H1 (cell line): Measurements from ENCODE around the gene BPIFB3.

Experiments
- BACH1 ChIP-seq: IDR thresholded peaks from 2 replicates; pipeline ENCODE4 v1.6.1; 2012; ENCODE audit warnings: low read length, improper control_type of control experiment
- JUN ChIP-seq: IDR thresholded peaks from 2 replicates; pipeline ENCODE4 v1.6.1; 2011; ENCODE audit warnings: low read depth, mild to moderate bottlenecking, improper control_type of control experiment, low read length
- POLR2A ChIP-seq, 2 experiments: IDR thresholded peaks; 1 replicate in 1 of 2; 2 replicates in 1 of 2; pipeline ENCODE4 v1.6.1; 2011; ENCODE audit warnings: low read depth in 2 of 2, low read length in 2 of 2, mild to moderate bottlenecking in 2 of 2; ENCODE audit errors: control extremely low read depth in 1 of 2
- RAD21 ChIP-seq, 2 experiments: IDR thresholded peaks in 1 of 2; conservative IDR thresholded peaks in 1 of 2; 2 replicates each; pipeline ENCODE4 v1.6.1; 2011; ENCODE audit warnings: low read depth in 2 of 2, low read length in 2 of 2, improper control_type of control experiment in 1 of 2, inconsistent platforms in 1 of 2, mild to moderate bottlenecking in 1 of 2, moderate library complexity in 1 of 2
- RFX5 ChIP-seq: IDR thresholded peaks from 2 replicates; pipeline ENCODE4 v1.6.1; 2011; ENCODE audit warnings: low read depth, low read length, improper control_type of control experiment, borderline replicate concordance
- SIN3A ChIP-seq, 2 experiments: IDR thresholded peaks in 1 of 2; conservative IDR thresholded peaks in 1 of 2; 2 replicates each; pipeline ENCODE4 v1.6.1; 2011 to 2012; ENCODE audit warnings: low read length in 2 of 2, improper control_type of control experiment in 1 of 2, low read depth in 1 of 2, mild to moderate bottlenecking in 1 of 2
- TAF1 ChIP-seq: IDR thresholded peaks from 2 replicates; pipeline ENCODE4 v1.6.1; 2011; ENCODE audit warnings: mild to moderate bottlenecking, low read depth, low read length
- ZNF274 ChIP-seq: IDR thresholded peaks from 2 replicates; pipeline ENCODE4 v1.7.0; 2012; ENCODE audit warnings: low read length, borderline replicate concordance; ENCODE audit errors: extremely low read depth
- TF ChIP-seq, protein P1 (sequence below), 3 experiments: IDR thresholded peaks; 1 replicate in 2 of 3; 2 replicates in 1 of 3; pipeline versions ENCODE4 v1.5.1 to v1.6.1; 2011; ENCODE audit warnings: low read length in 3 of 3, mild to moderate bottlenecking in 3 of 3, inconsistent platforms in 2 of 3, low read depth in 1 of 3, moderate library complexity in 1 of 3; ENCODE audit not compliant: insufficient read depth in 1 of 3; ENCODE audit errors: control extremely low read depth in 1 of 3
- TF ChIP-seq, protein P2 (sequence below): IDR thresholded peaks from 2 replicates; pipeline ENCODE4 v1.6.1; 2011; ENCODE audit warnings: low read length, improper control_type of control experiment

DNA sequence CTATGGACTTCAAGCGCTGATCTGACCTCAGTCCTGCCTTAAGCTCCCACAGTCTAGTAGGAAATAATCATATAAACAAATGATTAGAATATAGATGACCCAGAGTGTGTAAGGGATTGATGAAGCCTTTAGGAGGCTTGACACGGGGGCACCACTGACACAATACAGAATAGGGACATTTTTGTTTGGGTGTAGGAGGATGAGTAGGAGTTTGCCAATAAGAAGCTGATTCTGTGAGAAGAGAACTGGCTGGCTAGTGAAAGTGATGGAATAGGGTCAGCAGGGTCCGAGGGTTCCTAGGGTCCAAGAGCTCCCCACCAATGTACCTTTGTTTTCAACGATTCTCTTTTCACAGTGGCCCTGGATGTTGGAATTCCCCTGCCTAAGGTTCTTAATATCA lies 18.7 kb downstream of the BPIFB3 start:
- TF ChIP-seq POLR2A (IDR thresholded peaks at IDR 0.05; ENCODE audit: control extremely low read depth in 1 of 2, low read depth in 2 of 2, low read length in 2 of 2), result no peak
- TF ChIP-seq, protein P1, sequence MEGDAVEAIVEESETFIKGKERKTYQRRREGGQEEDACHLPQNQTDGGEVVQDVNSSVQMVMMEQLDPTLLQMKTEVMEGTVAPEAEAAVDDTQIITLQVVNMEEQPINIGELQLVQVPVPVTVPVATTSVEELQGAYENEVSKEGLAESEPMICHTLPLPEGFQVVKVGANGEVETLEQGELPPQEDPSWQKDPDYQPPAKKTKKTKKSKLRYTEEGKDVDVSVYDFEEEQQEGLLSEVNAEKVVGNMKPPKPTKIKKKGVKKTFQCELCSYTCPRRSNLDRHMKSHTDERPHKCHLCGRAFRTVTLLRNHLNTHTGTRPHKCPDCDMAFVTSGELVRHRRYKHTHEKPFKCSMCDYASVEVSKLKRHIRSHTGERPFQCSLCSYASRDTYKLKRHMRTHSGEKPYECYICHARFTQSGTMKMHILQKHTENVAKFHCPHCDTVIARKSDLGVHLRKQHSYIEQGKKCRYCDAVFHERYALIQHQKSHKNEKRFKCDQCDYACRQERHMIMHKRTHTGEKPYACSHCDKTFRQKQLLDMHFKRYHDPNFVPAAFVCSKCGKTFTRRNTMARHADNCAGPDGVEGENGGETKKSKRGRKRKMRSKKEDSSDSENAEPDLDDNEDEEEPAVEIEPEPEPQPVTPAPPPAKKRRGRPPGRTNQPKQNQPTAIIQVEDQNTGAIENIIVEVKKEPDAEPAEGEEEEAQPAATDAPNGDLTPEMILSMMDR (IDR thresholded peaks at IDR 0.05; ENCODE audit: control extremely low read depth in 1 of 3, insufficient read depth in 1 of 3, low read depth in 1 of 3, low read length in 3 of 3), result no peak
- no peak for TF ChIP-seq ZNF274
- TF ChIP-seq BACH1, result no peak
- no peak for TF ChIP-seq SIN3A (conservative IDR thresholded peaks at IDR 0.05 in 1 of 2, IDR thresholded peaks at IDR 0.05 in 1 of 2; ENCODE audit: low read depth in 1 of 2, low read length in 2 of 2)
- TF ChIP-seq, protein P2, sequence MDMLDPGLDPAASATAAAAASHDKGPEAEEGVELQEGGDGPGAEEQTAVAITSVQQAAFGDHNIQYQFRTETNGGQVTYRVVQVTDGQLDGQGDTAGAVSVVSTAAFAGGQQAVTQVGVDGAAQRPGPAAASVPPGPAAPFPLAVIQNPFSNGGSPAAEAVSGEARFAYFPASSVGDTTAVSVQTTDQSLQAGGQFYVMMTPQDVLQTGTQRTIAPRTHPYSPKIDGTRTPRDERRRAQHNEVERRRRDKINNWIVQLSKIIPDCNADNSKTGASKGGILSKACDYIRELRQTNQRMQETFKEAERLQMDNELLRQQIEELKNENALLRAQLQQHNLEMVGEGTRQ, result no peak
- TF ChIP-seq TAF1, result no peak
- no peak for TF ChIP-seq JUN
- TF ChIP-seq RAD21 (IDR thresholded peaks at IDR 0.05 in 1 of 2, conservative IDR thresholded peaks at IDR 0.05 in 1 of 2; ENCODE audit: low read depth in 2 of 2, low read length in 2 of 2), result no peak
- no peak for TF ChIP-seq RFX5
